ENCODE measurements around the gene MCEMP1.
"Not testable (repeated sequence)": the region's sequence is repeated elsewhere in the genome, so short reads cannot be mapped to it uniquely, and the experiment has no call there.

MCEMP1 gene

GRCh38 chr19:7640803-7641202 is 36.1 kb upstream of the MCEMP1 start:
- H3K4me3 Mint-ChIP-seq: no peak overlapping the region
- peaks cover 5% of the 10 kb centered on the region for H3K36me3 Mint-ChIP-seq
- H3K27ac Mint-ChIP-seq: no peak overlapping the region

GRCh38 chr19:7641290-7642276 is 35.3 kb upstream of the MCEMP1 start:
- Mint-ChIP-seq H3K27me3 (no peaks in the 10 kb centered on the region), H3K4me3 (no peak overlapping the region), H3K4me1 (ENCODE audit: low read depth) (peaks cover 21% of the 10 kb centered on the region), H3K27ac (no peak overlapping the region), H3K9me3 (ENCODE audit: low read depth) (no peaks in the 10 kb centered on the region), H3K36me3 (peaks cover 5% of the 10 kb centered on the region)

More at GRCh38 chr19:7640803-7641202, 36.1 kb upstream of the MCEMP1 start:
- H3K4me1 Mint-ChIP-seq (ENCODE audit: low read depth): peaks cover 24% of the 10 kb centered on the region
- no peaks in the 10 kb centered on the region for H3K9me3 Mint-ChIP-seq (ENCODE audit: low read depth)
- H3K27me3 Mint-ChIP-seq: no peaks in the 10 kb centered on the region

DNA sequence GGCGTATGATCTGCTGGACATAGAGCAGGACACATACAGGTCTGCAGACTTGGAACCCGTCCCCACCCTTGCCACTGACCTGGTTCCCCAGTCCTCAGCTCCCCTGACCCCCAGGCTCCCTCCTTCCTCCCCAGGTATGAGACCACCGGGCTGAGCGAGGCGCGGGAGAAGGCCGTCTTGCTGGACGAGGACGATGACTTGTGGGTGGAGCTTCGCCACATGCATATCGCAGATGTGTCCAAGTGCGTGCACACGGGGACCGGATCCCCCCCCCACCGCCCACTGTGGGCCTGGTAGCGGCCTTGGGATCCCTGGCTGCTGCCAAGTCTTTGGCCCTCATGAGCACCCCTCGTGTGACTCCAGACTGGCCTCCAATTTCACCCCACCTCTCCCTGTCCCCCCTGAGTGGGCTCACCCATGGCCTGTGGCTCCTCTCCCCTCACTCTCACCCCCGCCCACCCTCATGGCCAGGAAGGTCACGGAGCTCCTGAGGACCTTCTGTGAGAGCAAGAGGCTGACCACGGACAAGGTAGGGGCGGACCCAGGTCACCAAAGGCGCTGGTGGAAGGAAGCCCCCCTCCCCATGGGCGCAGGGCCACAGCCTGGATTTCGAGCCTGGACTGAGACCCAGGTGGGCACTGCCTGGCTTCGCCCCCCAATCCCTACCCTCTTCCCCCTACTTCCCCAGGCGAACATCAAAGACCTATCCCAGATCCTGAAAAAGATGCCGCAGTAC is 34.4 kb upstream of the MCEMP1 start:
- H3K9me3 Mint-ChIP-seq (ENCODE audit: low read depth): no peaks in the 10 kb centered on the region
- H3K36me3 Mint-ChIP-seq: peaks cover 5% of the 10 kb centered on the region
- H3K27me3 Mint-ChIP-seq: no peaks in the 10 kb centered on the region
- H3K4me3 Mint-ChIP-seq: no peak overlapping the region
- H3K4me1 Mint-ChIP-seq (ENCODE audit: low read depth): peaks cover 18% of the 10 kb centered on the region
- H3K27ac Mint-ChIP-seq: no peak overlapping the region

- Mint-ChIP-seq H3K36me3 (peaks cover 5% of the 10 kb centered on the region), H3K4me1 (ENCODE audit: low read depth) (peaks cover 15% of the 10 kb centered on the region), H3K27ac (no peak overlapping the region), H3K4me3 (no peak overlapping the region), H3K27me3 (no peaks in the 10 kb centered on the region), H3K9me3 (ENCODE audit: low read depth) (no peaks in the 10 kb centered on the region)
Measured at GRCh38 chr19:7643031-7643415, 33.9 kb upstream of the MCEMP1 start.

DNA sequence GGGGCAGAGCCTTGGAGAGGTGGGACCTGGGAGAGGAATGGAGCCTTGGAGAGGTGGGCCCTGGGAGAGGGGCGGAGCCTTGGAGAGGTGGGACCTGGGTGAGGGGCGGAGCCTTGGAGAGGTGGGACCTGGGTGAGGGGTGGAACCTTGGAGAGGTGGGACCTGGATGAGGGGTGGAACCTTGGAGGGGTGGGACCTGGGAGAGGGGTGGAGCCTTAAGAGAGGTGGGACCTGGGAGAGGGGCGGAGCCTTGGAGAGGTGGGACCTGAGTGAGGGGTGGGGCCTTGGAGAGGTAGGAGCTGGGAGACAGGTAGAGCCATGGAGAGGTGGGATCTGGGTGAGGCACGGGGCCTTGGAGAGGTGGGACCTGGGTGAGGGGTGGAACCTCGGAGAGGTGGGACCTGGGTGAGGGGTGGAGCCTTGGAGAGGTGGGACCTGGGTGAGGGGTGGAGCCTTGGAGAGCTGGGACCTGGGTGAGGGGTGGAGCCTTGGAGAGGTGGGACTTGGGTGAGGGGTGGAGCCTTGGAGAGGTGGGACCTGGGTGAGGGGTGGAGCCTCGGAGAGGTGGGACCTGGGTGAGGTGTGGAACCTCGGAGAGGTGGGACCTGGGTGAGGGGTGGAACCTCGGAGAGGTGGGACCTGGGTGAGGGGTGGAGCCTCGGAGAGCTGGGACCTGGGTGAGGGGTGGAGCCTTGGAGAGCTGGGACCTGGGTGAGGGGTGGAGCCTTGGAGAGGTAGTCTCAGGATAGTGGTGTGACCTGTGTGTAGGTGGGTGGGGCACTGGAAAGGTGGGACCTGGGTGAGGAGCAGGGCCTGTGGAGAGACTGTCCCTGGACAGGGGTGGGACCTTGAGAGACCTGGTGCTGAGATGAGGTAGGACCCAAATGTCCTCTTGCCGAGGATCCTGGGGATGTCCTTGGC is 33.0 kb upstream of the MCEMP1 start:
- H3K27ac Mint-ChIP-seq; H3K36me3 Mint-ChIP-seq; H3K27me3 Mint-ChIP-seq; H3K9me3 Mint-ChIP-seq (ENCODE audit: low read depth); H3K4me3 Mint-ChIP-seq: not testable (repeated sequence)
- peaks cover 14% of the 10 kb centered on the region for H3K4me1 Mint-ChIP-seq (ENCODE audit: low read depth)

DNA sequence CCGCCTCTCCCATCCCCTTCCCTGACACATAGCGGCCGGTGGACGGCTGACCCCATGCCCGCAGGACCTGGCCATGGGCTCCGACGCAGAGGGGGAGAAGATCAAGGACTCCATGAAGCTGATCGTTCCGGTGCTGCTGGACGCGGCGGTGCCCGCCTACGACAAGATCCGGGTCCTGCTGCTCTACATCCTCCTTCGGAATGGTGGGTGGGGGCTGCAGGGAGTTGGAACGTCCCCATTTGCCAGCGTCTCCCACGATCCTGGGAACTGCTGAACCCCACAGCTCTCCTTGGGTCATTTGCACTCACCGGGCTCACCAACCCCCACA is 32.4 kb upstream of the MCEMP1 start:
- Mint-ChIP-seq H3K27me3 (no peaks in the 10 kb centered on the region), H3K4me3 (no peak overlapping the region), H3K27ac (no peak overlapping the region), H3K9me3 (ENCODE audit: low read depth) (no peaks in the 10 kb centered on the region), H3K4me1 (ENCODE audit: low read depth) (peaks cover 10% of the 10 kb centered on the region), H3K36me3 (peaks cover 5% of the 10 kb centered on the region)

GRCh38 chr19:7645163-7645562 is 31.7 kb upstream of the MCEMP1 start:
- Mint-ChIP-seq H3K9me3 (ENCODE audit: low read depth) (no peaks in the 10 kb centered on the region), H3K27me3 (no peaks in the 10 kb centered on the region), H3K27ac (no peak overlapping the region), H3K36me3 (no peaks in the 10 kb centered on the region), H3K4me3 (no peak overlapping the region), H3K4me1 (ENCODE audit: low read depth) (peaks cover 3% of the 10 kb centered on the region)

- no peak overlapping the region for H3K4me3 Mint-ChIP-seq
- no peaks in the 10 kb centered on the region for H3K27me3 Mint-ChIP-seq
- no peaks in the 10 kb centered on the region for H3K9me3 Mint-ChIP-seq (ENCODE audit: low read depth)
- H3K4me1 Mint-ChIP-seq (ENCODE audit: low read depth): no peaks in the 10 kb centered on the region
- no peak overlapping the region for H3K27ac Mint-ChIP-seq
- H3K36me3 Mint-ChIP-seq: no peaks in the 10 kb centered on the region
Measured at GRCh38 chr19:7645656-7646425, 31.0 kb upstream of the MCEMP1 start.

DNA sequence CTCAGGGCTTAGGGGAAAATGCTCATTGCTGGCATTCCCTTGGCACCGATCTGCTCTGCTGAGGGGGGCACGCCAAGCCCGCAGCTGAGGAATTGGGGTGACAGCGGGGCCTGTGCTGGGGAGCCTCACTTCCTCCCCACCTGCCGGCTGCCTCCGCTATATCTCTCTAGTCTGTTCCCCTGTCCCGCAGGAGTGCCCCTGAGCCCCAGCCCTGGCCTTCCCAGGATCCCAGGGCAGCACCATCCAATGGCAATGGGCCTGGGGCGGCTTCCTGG is 30.5 kb upstream of the MCEMP1 start:
- Mint-ChIP-seq H3K9me3 (ENCODE audit: low read depth) (no peaks in the 10 kb centered on the region), H3K4me3 (no peak overlapping the region), H3K4me1 (ENCODE audit: low read depth) (no peaks in the 10 kb centered on the region), H3K27me3 (no peaks in the 10 kb centered on the region), H3K36me3 (no peaks in the 10 kb centered on the region), H3K27ac (no peak overlapping the region)

DNA sequence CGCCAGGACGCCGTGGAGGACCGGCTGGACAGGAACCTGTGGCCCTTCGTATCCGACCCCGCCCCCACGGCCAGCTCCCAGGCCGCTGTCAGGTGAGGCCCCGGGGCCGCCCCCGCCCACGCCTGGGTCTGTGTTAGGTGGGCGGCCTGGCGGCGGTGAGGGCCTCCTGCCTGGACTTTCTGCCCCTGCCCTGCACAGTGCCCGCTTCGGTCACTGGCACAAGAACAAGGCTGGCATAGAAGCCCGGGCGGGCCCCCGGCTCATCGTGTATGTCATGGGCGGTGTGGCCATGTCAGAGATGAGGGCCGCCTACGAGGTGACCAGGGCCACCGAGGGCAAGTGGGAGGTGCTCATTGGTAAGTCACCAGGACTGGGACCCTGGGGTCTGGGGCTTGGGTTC is 29.7 kb upstream of the MCEMP1 start:
- Mint-ChIP-seq H3K27me3 (no peaks in the 10 kb centered on the region), H3K4me1 (ENCODE audit: low read depth) (peaks cover 3% of the 10 kb centered on the region)

DNA sequence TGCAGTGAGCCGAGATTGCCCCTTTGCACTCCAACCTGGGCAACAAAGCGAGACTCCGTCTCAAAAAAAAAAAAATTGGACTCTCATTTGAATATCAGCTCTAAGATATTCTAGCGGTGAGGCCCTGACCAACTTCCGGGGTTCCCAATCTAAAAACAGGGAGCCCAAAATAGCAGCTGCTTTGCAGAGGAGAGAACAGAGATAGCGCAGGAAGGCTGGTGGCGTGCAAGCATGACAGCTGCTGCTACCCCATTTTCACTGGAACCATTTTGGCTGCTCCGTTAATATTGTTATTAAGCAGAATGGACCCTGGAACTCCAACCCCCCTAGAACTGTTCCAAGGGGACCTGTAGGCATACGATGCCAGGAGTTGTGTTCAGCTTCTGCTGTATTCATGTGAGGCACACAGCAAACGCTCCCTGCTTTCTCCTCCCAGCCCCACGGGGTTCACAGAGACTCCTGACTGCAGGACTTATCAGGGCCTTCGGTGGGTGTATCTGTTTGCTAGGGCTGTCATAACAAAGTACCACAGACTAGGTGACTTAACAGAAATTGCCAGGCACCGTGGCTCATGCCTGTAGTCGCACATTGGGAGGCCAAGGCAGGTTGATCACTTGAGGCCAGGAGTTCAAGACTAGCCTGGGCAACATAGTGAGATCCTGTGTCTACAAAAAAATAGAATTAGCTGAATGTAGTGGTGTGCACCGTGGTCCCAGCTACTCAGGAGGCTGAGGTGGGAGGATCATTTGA is 28.4 kb upstream of the MCEMP1 start:
- Mint-ChIP-seq H3K27me3 (no peaks in the 10 kb centered on the region), H3K36me3 (no peaks in the 10 kb centered on the region), H3K4me3 (no peak overlapping the region), H3K4me1 (ENCODE audit: low read depth) (peaks cover 8% of the 10 kb centered on the region), H3K9me3 (ENCODE audit: low read depth) (no peaks in the 10 kb centered on the region), H3K27ac (no peak overlapping the region)

More for the DNA sequence above, 29.7 kb upstream of the MCEMP1 start:
- no peaks in the 10 kb centered on the region for H3K36me3 Mint-ChIP-seq
- H3K9me3 Mint-ChIP-seq (ENCODE audit: low read depth): no peaks in the 10 kb centered on the region
- no peak overlapping the region for H3K27ac Mint-ChIP-seq
- no peak overlapping the region for H3K4me3 Mint-ChIP-seq

- no peak overlapping the region for H3K4me3 Mint-ChIP-seq
- H3K9me3 Mint-ChIP-seq (ENCODE audit: low read depth): no peaks in the 10 kb centered on the region
- no peaks in the 10 kb centered on the region for H3K27me3 Mint-ChIP-seq
- H3K36me3 Mint-ChIP-seq: no peaks in the 10 kb centered on the region
- H3K4me1 Mint-ChIP-seq (ENCODE audit: low read depth): peaks cover 8% of the 10 kb centered on the region
- no peak overlapping the region for H3K27ac Mint-ChIP-seq
Measured at GRCh38 chr19:7650148-7650547, 26.7 kb upstream of the MCEMP1 start.

DNA sequence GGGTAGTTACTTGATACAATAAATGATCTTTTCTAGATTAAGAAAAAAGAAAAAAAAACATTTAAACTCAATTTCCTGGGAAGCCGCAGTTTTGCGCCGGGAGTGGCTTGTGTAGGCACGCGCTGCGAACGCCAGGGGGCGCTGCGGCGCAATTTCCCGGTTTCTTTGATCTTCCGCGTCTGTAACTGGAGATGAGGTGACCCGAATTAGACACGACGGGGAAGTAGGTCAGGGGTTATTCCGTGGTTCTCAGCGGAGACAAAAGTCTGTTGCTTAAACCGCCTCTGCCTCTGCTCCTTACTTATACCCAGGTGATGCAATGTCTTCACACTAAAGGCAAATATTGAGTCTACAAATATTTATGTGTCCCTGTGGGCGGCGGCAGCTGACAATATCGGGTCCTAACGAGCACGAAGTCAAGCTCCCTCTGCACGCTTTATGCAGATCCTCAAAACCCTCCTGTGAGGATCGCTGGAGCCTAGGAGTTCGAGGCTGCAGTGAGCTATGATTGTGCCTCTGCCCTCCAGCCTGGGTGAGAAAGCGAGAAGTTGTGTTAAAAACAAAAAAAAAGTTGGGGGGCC is 24.7 kb upstream of the MCEMP1 start:
- H3K27ac Mint-ChIP-seq: no peak overlapping the region
- H3K4me3 Mint-ChIP-seq: peak overlapping the region; percentile 76
- H3K4me1 Mint-ChIP-seq (ENCODE audit: low read depth): peaks cover 10% of the 10 kb centered on the region
- H3K9me3 Mint-ChIP-seq (ENCODE audit: low read depth): no peaks in the 10 kb centered on the region
- no peaks in the 10 kb centered on the region for H3K27me3 Mint-ChIP-seq
- H3K36me3 Mint-ChIP-seq: no peaks in the 10 kb centered on the region
